ENCODE data around the gene KIAA0040.

The KIAA0040 gene

GRCh38 chr1:175192630-175193526, at the start of gene KIAA0040:
Gene KIAA0040, minus strand, starts transcription at chr1:175192776. Its CDS starts 31,763 bp downstream, at chr1:175161013.
- Histone ChIP-seq H3K9me3 (ENCODE audit: control insufficient read depth, insufficient read depth, low read length) (no peaks in the 10 kb centered on the region), H3K9ac (ENCODE audit: low read depth, low read length) (peak within 1 kb of the TSS; percentile 92), H3K4me1 (ENCODE audit: insufficient read depth, low read length) (no peaks in the 10 kb centered on the region; the same call in 1 of the 2 replicates), H3K36me3 (ENCODE audit: insufficient read depth, low read length) (no peaks in the 10 kb centered on the region; the same call in 1 of the 2 replicates)

- H3K9me3 ChIP-seq (ENCODE audit: control insufficient read depth, insufficient read depth, low read length) = no peaks in the 10 kb centered on the region
- H3K9ac ChIP-seq (ENCODE audit: low read depth, low read length) = no peak overlapping the region
- no peaks in the 10 kb centered on the region for H3K36me3 ChIP-seq (ENCODE audit: insufficient read depth, low read length)
- no peaks in the 10 kb centered on the region for H3K4me1 ChIP-seq (ENCODE audit: insufficient read depth, low read length)
Measured at GRCh38 chr1:175237389-175237788, 44.8 kb upstream of the KIAA0040 start.

DNA sequence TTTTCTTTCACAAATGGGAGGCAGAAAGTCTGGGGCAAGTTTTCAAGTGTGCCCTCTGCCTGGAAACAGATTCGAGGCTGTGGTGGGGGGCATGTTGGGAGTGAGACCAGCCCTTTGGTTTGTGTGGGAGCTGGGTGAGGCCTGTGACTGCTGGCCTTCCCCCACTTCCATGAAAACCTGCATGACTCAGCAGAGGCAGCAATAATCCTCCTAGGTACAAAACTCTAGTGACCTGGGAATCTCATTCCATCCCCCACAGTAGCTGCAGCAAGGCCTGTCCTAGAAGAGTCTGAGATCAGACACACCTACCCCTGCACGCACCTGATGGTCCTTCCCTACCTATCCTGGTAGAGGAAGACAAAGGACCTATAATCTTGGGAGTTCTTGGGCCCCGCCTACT, 42.1 kb upstream of the KIAA0040 start:
- H3K36me3 ChIP-seq (ENCODE audit: insufficient read depth, low read length) = no peaks in the 10 kb centered on the region
- H3K4me1 ChIP-seq (ENCODE audit: insufficient read depth, low read length) = no peaks in the 10 kb centered on the region
- H3K9ac ChIP-seq (ENCODE audit: low read depth, low read length) = no peak overlapping the region
- no peaks in the 10 kb centered on the region for H3K9me3 ChIP-seq (ENCODE audit: control insufficient read depth, insufficient read depth, low read length)

GRCh38 chr1:175232335-175232734, 39.8 kb upstream of the KIAA0040 start:
- Histone ChIP-seq H3K36me3 (ENCODE audit: insufficient read depth, low read length) (no peaks in the 10 kb centered on the region), H3K9ac (ENCODE audit: low read depth, low read length) (no peak overlapping the region), H3K9me3 (ENCODE audit: control insufficient read depth, insufficient read depth, low read length) (no peaks in the 10 kb centered on the region), H3K4me1 (ENCODE audit: insufficient read depth, low read length) (no peaks in the 10 kb centered on the region)

- Histone ChIP-seq H3K4me1 (ENCODE audit: insufficient read depth, low read length) (peaks cover 13% of the 10 kb centered on the region), H3K36me3 (ENCODE audit: insufficient read depth, low read length) (no peaks in the 10 kb centered on the region), H3K9me3 (ENCODE audit: control insufficient read depth, insufficient read depth, low read length) (no peaks in the 10 kb centered on the region), H3K9ac (ENCODE audit: low read depth, low read length) (no peak overlapping the region)
Measured at GRCh38 chr1:175225805-175226129, 33.2 kb upstream of the KIAA0040 start.

GRCh38 chr1:175222296-175222938, 29.8 kb upstream of the KIAA0040 start:
- Histone ChIP-seq H3K9ac (ENCODE audit: low read depth, low read length) (no peak overlapping the region), H3K36me3 (ENCODE audit: insufficient read depth, low read length) (no peaks in the 10 kb centered on the region)

GRCh38 chr1:175221557-175222175, 29.1 kb upstream of the KIAA0040 start:
- H3K9ac ChIP-seq (ENCODE audit: low read depth, low read length) = no peak overlapping the region
- H3K4me1 ChIP-seq (ENCODE audit: insufficient read depth, low read length) = peaks cover 13% of the 10 kb centered on the region
- no peaks in the 10 kb centered on the region for H3K36me3 ChIP-seq (ENCODE audit: insufficient read depth, low read length)
- no peaks in the 10 kb centered on the region for H3K9me3 ChIP-seq (ENCODE audit: control insufficient read depth, insufficient read depth, low read length)

More at GRCh38 chr1:175222296-175222938, 29.8 kb upstream of the KIAA0040 start:
- Histone ChIP-seq H3K9me3 (ENCODE audit: control insufficient read depth, insufficient read depth, low read length) (no peaks in the 10 kb centered on the region), H3K4me1 (ENCODE audit: insufficient read depth, low read length) (peaks cover 13% of the 10 kb centered on the region)

- Histone ChIP-seq H3K9ac (ENCODE audit: low read depth, low read length) (no peak overlapping the region), H3K9me3 (ENCODE audit: control insufficient read depth, insufficient read depth, low read length) (no peaks in the 10 kb centered on the region), H3K36me3 (ENCODE audit: insufficient read depth, low read length) (no peaks in the 10 kb centered on the region), H3K4me1 (ENCODE audit: insufficient read depth, low read length) (peaks cover 13% of the 10 kb centered on the region)
Measured at GRCh38 chr1:175220853-175221556, 28.4 kb upstream of the KIAA0040 start.

DNA sequence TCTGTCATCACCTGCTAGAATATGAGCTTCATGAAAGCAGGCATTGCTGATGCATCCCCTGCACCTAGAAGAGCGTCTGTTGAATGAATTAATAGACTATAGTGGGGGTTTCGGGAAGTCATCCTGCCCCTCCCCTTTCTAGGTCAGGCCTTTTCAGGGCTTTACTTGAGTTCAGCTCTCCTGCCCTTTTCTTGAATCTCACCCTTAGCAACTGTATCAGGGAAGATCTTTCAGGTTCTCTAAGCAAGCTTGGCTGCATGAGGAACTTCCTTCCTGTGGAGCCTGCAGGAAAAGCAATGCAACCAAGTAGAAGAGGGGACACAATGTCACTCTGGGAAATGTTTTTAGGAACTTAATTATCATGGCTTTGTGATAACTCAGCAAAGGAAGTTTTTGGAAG, 27.2 kb upstream of the KIAA0040 start:
- Histone ChIP-seq H3K9me3 (ENCODE audit: control insufficient read depth, insufficient read depth, low read length) (no peaks in the 10 kb centered on the region), H3K36me3 (ENCODE audit: insufficient read depth, low read length) (no peaks in the 10 kb centered on the region), H3K9ac (ENCODE audit: low read depth, low read length) (no peak overlapping the region), H3K4me1 (ENCODE audit: insufficient read depth, low read length) (peaks cover 10% of the 10 kb centered on the region)

DNA sequence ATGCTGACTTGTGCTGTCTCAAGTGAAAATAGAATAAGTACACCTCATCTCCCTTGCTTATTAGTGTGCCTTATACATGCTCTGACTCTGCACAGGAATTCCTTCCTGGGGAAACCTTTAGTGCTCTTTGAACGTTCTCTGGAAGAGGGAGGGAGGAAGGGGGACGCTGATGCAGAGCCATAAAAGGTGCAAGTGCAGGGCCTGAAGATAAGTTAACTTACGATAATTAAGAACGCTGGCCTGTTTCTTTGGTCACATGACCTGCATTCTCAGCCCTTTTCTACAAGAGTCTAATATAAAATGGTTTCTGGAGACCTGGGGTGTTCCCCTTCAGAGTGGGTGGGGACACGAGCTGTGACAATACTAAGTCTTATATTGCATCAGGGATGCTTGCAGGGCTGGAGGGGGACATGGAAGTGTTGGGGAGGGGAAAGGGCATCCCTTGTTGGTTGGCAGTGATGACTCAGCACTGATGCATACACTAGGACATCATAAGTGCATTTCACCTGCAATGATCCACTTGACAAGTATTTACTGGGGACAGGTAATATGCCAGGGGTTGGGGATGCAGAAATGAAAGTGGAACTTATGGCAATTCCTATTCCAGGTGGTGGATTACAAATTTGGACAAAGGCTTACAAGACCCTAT, 26.3 kb upstream of the KIAA0040 start:
- H3K9ac ChIP-seq (ENCODE audit: low read depth, low read length) = no peak overlapping the region
- H3K9me3 ChIP-seq (ENCODE audit: control insufficient read depth, insufficient read depth, low read length) = no peaks in the 10 kb centered on the region
- no peaks in the 10 kb centered on the region for H3K36me3 ChIP-seq (ENCODE audit: insufficient read depth, low read length)
- H3K4me1 ChIP-seq (ENCODE audit: insufficient read depth, low read length) = peaks cover 10% of the 10 kb centered on the region

DNA sequence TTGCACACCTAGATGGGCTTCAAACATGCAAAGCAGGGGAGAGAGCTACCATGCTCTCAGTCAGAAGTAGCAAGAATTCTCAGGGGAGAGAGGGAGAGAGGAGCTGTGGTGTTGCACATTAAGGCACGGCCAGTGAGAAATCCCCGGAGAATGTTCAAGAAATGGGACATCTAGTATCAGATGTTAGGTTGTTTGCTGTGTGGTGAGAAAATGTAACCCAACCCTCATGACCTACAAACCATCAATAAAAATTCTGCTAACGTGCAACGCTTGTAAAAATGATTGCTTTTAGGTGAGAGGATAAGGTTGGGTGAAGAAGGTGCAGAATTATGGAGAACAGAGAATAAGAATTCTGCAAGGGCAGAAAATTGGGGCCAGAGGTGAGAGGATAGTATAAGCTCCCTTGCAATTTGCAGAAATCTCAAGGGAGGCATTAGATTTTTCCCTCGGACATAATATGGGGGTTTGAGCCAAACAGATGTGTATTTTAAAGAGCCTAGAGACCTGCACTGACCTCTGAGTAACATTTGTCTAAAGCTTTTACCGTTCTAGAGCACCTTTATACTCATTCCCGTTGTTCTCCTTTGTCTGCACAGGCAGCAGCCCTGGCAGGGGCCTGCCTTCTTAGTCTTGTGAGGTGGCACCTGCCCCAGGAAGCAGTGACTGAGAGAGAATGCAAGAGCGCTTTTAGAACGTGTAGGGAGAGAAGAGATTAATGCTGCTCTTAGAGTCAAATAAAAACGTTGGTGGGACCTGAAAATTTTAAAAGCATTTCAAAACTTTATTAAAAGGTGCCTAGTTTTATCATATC, 25.4 kb upstream of the KIAA0040 start:
- no peaks in the 10 kb centered on the region for H3K36me3 ChIP-seq (ENCODE audit: insufficient read depth, low read length)
- H3K9me3 ChIP-seq (ENCODE audit: control insufficient read depth, insufficient read depth, low read length) = no peaks in the 10 kb centered on the region; the same call in 1 of the 2 replicates
- H3K4me1 ChIP-seq (ENCODE audit: insufficient read depth, low read length) = peaks cover 10% of the 10 kb centered on the region
- H3K9ac ChIP-seq (ENCODE audit: low read depth, low read length) = no peak overlapping the region

- Histone ChIP-seq H3K4me1 (ENCODE audit: insufficient read depth, low read length) (peaks cover 3% of the 10 kb centered on the region; the same call in 1 of the 2 replicates), H3K9me3 (ENCODE audit: control insufficient read depth, insufficient read depth, low read length) (no peaks in the 10 kb centered on the region; the same call in 1 of the 2 replicates), H3K9ac (ENCODE audit: low read depth, low read length) (no peak overlapping the region), H3K36me3 (ENCODE audit: insufficient read depth, low read length) (no peaks in the 10 kb centered on the region)
Measured at GRCh38 chr1:175216444-175216843, 23.9 kb upstream of the KIAA0040 start.

- Histone ChIP-seq H3K36me3 (ENCODE audit: insufficient read depth, low read length) (no peaks in the 10 kb centered on the region), H3K9me3 (ENCODE audit: control insufficient read depth, insufficient read depth, low read length) (no peaks in the 10 kb centered on the region; the same call in 1 of the 2 replicates), H3K9ac (ENCODE audit: low read depth, low read length) (no peak overlapping the region), H3K4me1 (ENCODE audit: insufficient read depth, low read length) (no peaks in the 10 kb centered on the region)
Measured at GRCh38 chr1:175211656-175212055, 19.1 kb upstream of the KIAA0040 start.
